Neural progenitor cell (in vitro differentiated cells): ENCODE results near the gene MBD3L4. TPM values are rescaled to one million over a fixed set of nuclear protein-coding genes. Genes with fewer than 3 reads are reported as not detected.

ENCODE experiments used
- DNase-seq: peaks from one replicate; pipeline ENCODE4 v3.0.0-alpha.2; 2016; ENCODE audit warnings: low spot score
- H2AFZ ChIP-seq: fragments of 200-600 bp; sonication (generic); replicated peaks from 2 replicates; pipeline ENCODE4 v1.6.1; 2016; ENCODE audit warnings: antibody characterized with exemption
- H3F3A ChIP-seq: fragments of 200-600 bp; sonication (generic); 2 replicates; pipeline ENCODE4 v1.6.1; 2016; ENCODE audit warnings: antibody characterized with exemption, low read depth
- H3K27ac ChIP-seq: fragments of 200-600 bp; sonication (generic); 2 replicates; pipeline ENCODE4 v1.5.1; 2016; ENCODE audit warnings: mild to moderate bottlenecking
- H3K27me3 ChIP-seq: fragments of 200-600 bp; sonication (generic); 2 replicates; pipeline ENCODE4 v1.6.1; 2016; ENCODE audit warnings: mild to moderate bottlenecking, moderate library complexity
- H3K36me3 ChIP-seq: fragments of 200-600 bp; sonication (generic); 2 replicates; pipeline ENCODE4 v1.5.1; 2016
- H3K4me1 ChIP-seq: fragments of 200-600 bp; sonication (generic); 2 replicates; pipeline ENCODE4 v1.6.1; 2016; ENCODE audit warnings: mixed run types
- H3K4me2 ChIP-seq: fragments of 200-600 bp; sonication (generic); 2 replicates; pipeline ENCODE4 v1.6.1; 2016
- H3K4me3 ChIP-seq: fragments of 200-600 bp; sonication (generic); 2 replicates; pipeline ENCODE4 v1.5.1; 2016
- H3K79me2 ChIP-seq: fragments of 200-600 bp; sonication (generic); 2 replicates; pipeline ENCODE4 v1.6.1; 2016; ENCODE audit warnings: low read depth
- H3K9ac ChIP-seq: fragments of 200-600 bp; sonication (generic); 2 replicates; pipeline ENCODE4 v1.6.1; 2016
- H3K9me3 ChIP-seq: fragments of 200-600 bp; sonication (generic); 2 replicates; pipeline ENCODE4 v1.5.1; 2016; ENCODE audit warnings: low read depth
- H4K20me1 ChIP-seq: fragments of 200-600 bp; sonication (generic); 2 replicates; pipeline ENCODE4 v1.6.1; 2016; ENCODE audit warnings: low read depth
- H3K27ac Mint-ChIP-seq: 3 replicates; pipeline ENCODE4 v1.8.0; 2021; ENCODE audit warnings: mixed read lengths
- H3K27me3 Mint-ChIP-seq: 2 replicates; pipeline ENCODE4 v1.8.0; 2022; ENCODE audit warnings: low read depth, mild to moderate bottlenecking, inconsistent platforms, moderate library complexity, mixed read lengths; ENCODE audit not compliant: insufficient read depth
- H3K36me3 Mint-ChIP-seq: 3 replicates; pipeline ENCODE4 v1.8.0; 2021; ENCODE audit warnings: mixed read lengths
- H3K4me1 Mint-ChIP-seq: 3 replicates; pipeline ENCODE4 v1.8.0; 2021; ENCODE audit warnings: mixed read lengths
- H3K4me3 Mint-ChIP-seq: 3 replicates; pipeline ENCODE4 v1.8.0; 2021; ENCODE audit warnings: mild to moderate bottlenecking, moderate library complexity, mixed read lengths
- H3K9me3 Mint-ChIP-seq: 3 replicates; pipeline ENCODE4 v1.8.0; 2020; ENCODE audit warnings: mixed read lengths
- CTCF ChIP-seq: fragments of 200-600 bp; sonication (generic); IDR thresholded peaks from 2 replicates; pipeline ENCODE4 v1.5.1; 2017; ENCODE audit warnings: antibody characterized with exemption, mild to moderate bottlenecking
- EZH2 ChIP-seq: fragments of 200-600 bp; sonication (generic); IDR thresholded peaks from 2 replicates; pipeline ENCODE4 v1.6.1; 2017; ENCODE audit warnings: antibody characterized with exemption, mild to moderate bottlenecking, moderate library complexity
- EZH2phosphoT487 ChIP-seq: fragments of 200-600 bp; sonication (generic); IDR thresholded peaks from 2 replicates; pipeline ENCODE4 v1.6.1; 2017; ENCODE audit warnings: antibody characterized with exemption
- total RNA-seq: library from RNA; depleted of rRNA; stranded (reverse); fragments of >200 nt; gene quantifications from 2 replicates; pipeline ENCODE4 v1.2.3, GENCODE V29; 2015; ENCODE audit warnings: low replicate concordance

The MBD3L4 gene
- total RNA-seq, 1 donor from 2014 or later, result not detected

DNA sequence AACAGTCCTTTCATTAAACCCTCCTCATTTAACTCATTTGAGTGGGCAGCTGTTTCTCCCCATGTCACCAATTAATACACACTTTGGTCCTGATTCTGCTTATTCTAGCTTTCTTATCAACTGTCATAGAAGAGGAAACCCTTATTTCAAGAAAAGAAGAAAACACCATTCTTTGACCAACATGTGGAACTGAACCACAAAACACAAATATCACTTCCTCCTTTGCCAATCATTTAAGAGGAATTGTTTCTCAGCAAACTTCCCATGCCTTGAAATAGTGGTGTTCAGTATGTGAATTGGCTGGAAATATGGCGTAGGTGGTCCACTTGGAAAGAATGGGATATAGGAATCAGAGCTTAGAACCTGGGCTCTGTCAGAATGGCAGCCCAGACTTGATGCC is 39.2 kb downstream of the MBD3L4 start:
- Mint-ChIP-seq H3K36me3 (no peaks in the 10 kb centered on the region), H3K4me1 (no peaks in the 10 kb centered on the region), H3K27me3 (peaks cover 2% of the 10 kb centered on the region), H3K9me3 (peaks cover 9% of the 10 kb centered on the region), H3K4me3 (no peak overlapping the region), H3K27ac (no peak overlapping the region)
- TF ChIP-seq EZH2phosphoT487 (no peak), EZH2 (no peak), CTCF (no peak)
- H3K79me2 ChIP-seq, result no peaks in the 10 kb centered on the region
- H3K36me3 ChIP-seq, result no peaks in the 10 kb centered on the region
- DNase-seq, result no peak
- no peak overlapping the region for H2AFZ ChIP-seq
- peaks cover 8% of the 10 kb centered on the region for H3K9me3 ChIP-seq
- no peak overlapping the region for H3K9ac ChIP-seq
- H3K27ac ChIP-seq, result no peak overlapping the region
- H3K27me3 ChIP-seq, result no peaks in the 10 kb centered on the region
- no peak overlapping the region for H3K4me3 ChIP-seq
- H4K20me1 ChIP-seq, result no peaks in the 10 kb centered on the region
- H3F3A ChIP-seq, result no peaks in the 10 kb centered on the region
- H3K4me2 ChIP-seq, result no peak overlapping the region
- no peaks in the 10 kb centered on the region for H3K4me1 ChIP-seq

DNA sequence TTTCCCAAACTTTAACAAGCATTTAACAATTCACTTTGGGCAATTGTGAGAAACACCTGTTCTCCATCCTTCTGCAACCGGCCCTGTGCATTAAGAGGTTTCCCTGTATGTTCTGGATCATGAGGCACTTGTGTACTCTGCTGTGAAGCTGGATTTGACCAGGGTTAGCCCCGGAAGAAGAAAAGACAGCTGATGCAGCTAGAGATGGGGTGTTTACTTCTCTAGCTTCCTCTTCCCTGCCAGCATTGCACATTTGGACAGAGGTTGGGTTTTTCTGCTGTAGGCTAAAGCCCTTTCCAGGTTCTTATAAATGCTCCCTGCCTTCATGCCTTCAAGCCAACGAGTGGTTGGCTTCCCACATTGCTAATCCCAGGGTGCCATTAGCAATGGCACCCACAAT is 39.6 kb downstream of the MBD3L4 start:
- TF ChIP-seq CTCF, result no peak
- no peaks in the 10 kb centered on the region for H3F3A ChIP-seq
- H3K9ac ChIP-seq, result no peak overlapping the region
- H3K27me3 ChIP-seq, result no peaks in the 10 kb centered on the region
- no peak for DNase-seq
- H3K4me2 ChIP-seq, result no peak overlapping the region
- Mint-ChIP-seq H3K9me3 (peaks cover 12% of the 10 kb centered on the region), H3K27ac (no peak overlapping the region), H3K36me3 (no peaks in the 10 kb centered on the region), H3K4me1 (no peaks in the 10 kb centered on the region), H3K4me3 (no peak overlapping the region), H3K27me3 (peaks cover 3% of the 10 kb centered on the region)
- no peak overlapping the region for H3K4me3 ChIP-seq
- H2AFZ ChIP-seq, result no peak overlapping the region
- no peaks in the 10 kb centered on the region for H4K20me1 ChIP-seq
- H3K4me1 ChIP-seq, result no peaks in the 10 kb centered on the region
- peaks cover 8% of the 10 kb centered on the region for H3K9me3 ChIP-seq
- H3K27ac ChIP-seq, result no peak overlapping the region
- H3K79me2 ChIP-seq, result no peaks in the 10 kb centered on the region
- H3K36me3 ChIP-seq, result no peaks in the 10 kb centered on the region

GRCh38 chr19:6999933-7000332 is 40.0 kb downstream of the MBD3L4 start:
- Histone ChIP-seq H3K36me3 (no peaks in the 10 kb centered on the region), H2AFZ (no peak overlapping the region), H3K4me2 (no peak overlapping the region), H3K27me3 (no peaks in the 10 kb centered on the region), H3F3A (no peaks in the 10 kb centered on the region), H3K79me2 (no peaks in the 10 kb centered on the region), H3K9ac (no peak overlapping the region), H3K4me3 (no peak overlapping the region), H3K9me3 (peaks cover 8% of the 10 kb centered on the region), H4K20me1 (no peaks in the 10 kb centered on the region), H3K27ac (no peak overlapping the region), H3K4me1 (no peaks in the 10 kb centered on the region)
- Mint-ChIP-seq H3K27ac (no peak overlapping the region), H3K27me3 (peaks cover 6% of the 10 kb centered on the region), H3K4me3 (no peak overlapping the region), H3K36me3 (no peaks in the 10 kb centered on the region), H3K9me3 (peaks cover 16% of the 10 kb centered on the region), H3K4me1 (no peaks in the 10 kb centered on the region)
- no peak for DNase-seq
- TF ChIP-seq EZH2 (no peak), EZH2phosphoT487 (no peak), CTCF (no peak)
